ENCODE measurements around the gene C4B. TPM values are rescaled to one million over a fixed set of nuclear protein-coding genes. Genes with fewer than 3 reads are reported as not detected.
"Not testable (repeated sequence)": the region's sequence is repeated elsewhere in the genome, so short reads cannot be mapped to it uniquely, and the experiment has no call there.

Gene C4B
- total RNA-seq, 1 donor from 2014 or later: 38.0 TPM

DNA sequence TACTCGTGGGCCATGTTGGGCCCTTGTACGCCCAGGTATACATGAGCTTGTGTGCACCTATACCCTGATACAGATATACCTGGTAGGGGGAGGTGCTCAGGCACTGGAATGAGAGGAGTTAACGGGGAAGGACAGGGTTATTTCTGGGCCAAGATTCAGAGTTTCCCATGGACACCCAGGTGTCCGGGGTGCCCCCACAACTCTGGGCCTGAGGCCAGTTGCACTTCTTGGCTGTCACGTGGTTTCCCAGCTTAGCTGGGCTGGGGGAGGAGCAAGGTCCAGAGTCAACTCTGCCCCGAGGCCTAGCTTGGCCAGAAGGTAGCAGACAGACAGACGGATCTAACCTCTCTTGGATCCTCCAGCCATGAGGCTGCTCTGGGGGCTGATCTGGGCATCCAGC is 32.9 kb upstream of the C4B start, which contains the start of gene C4A:
TSS of gene C4A (plus strand) at position 314 of the 400 bp plus-strand sequence. CDS start at position 365, 51 bp downstream.
- DNase-seq: not testable (repeated sequence)

DNA sequence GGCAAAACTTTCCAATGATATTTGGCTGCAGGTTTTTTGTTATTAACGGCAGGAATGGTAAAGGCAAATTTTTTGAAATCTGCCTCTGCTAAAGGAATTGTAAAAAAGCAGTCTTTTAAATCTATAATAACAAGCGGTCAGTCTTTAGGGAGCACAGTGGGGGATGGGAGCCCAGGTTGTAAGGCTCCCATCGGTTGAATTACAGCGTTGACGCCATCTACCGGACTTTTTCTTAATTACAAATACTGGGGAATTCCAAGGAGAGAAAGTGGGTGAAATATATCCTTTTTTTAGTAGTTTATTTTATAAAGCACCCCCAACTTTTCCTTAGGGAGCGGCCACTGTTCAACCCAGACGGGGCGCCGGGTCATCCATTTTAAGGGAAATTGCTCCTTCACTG is 25.2 kb upstream of the C4B start:
- not testable (repeated sequence) for DNase-seq

DNA sequence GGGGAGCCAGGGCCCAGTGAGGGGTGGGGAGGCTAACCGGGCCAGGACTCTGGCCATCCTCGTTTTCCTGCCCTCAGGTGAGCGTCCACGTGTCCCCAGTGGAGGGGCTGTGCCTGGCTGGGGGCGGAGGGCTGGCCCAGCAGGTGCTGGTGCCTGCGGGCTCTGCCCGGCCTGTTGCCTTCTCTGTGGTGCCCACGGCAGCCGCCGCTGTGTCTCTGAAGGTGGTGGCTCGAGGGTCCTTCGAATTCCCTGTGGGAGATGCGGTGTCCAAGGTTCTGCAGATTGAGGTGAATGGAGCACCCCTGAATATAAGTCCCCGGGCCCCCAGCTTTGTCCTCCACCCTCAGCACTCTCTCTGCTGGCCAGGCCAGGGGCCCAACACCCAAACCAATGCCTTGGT is 20.2 kb upstream of the C4B start:
- DNase-seq: not testable (repeated sequence)

DNA sequence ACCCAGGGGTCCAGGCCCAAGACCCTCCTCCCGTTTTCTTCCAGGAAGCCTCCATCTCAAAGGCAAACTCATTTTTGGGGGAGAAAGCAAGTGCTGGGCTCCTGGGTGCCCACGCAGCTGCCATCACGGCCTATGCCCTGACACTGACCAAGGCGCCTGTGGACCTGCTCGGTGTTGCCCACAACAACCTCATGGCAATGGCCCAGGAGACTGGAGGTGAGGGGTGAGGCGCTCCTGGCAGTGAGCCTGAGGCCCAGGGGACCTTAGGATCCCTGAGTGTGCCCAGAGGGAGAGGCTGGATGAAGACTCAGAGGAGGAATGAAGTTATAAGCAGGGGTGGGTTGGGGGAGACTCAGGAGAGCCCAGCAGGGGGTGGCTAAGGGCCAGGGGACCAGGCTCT is 18.2 kb upstream of the C4B start:
- DNase-seq: not testable (repeated sequence)

DNA sequence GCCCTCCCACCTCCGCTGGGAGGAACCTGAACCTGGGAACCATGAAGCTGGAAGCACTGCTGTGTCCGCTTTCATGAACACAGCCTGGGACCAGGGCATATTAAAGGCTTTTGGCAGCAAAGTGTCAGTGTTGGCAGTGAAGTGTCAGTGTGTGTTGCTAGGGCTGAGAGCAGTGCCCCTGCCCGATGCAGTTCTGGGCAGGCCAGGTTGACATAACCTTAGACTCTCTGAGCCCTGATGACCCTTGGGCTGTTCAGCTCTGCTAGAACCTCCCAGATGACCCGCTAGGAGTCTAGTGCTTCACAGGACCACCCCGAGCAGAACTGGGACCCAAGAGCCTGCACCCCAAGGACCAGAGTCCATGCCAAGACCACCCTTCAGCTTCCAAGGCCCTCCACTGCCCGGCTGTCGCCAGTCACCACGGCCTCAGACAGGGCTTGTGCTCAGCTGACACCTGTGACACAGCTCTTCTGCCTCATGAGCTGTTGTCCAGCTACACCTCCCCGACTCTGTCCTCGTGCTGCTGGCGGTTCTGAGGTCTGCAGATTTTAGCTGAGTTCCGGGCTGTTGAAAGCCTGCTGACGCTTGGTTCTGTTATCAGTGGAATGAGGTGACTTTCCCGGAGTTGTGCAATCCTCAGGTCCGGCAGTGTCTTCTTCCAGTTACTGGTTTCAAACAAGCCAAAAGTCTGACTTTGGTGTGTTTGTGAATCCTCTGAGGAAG is 11.9 kb upstream of the C4B start:
- not testable (repeated sequence) for DNase-seq

DNA sequence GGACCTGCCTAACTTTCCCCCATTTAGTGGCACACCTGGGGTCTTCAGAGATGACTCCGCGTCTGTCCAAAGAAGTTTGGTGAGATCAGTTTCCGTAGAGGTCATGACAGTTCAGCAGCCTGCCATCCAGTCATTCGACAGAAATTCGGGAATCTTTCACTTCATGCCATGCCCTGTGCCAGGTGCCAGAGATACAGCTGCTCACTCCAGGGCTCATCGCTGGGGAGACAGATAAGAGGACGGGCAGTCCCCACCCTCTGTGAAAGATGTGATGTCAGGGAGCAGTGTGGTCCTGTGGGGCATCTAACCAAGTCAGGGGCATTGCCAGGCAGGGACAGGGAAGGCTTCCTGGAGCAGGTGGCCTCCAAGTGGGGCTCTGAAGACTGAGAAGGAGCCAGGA is 11.3 kb upstream of the C4B start:
- not testable (repeated sequence) for DNase-seq

DNA sequence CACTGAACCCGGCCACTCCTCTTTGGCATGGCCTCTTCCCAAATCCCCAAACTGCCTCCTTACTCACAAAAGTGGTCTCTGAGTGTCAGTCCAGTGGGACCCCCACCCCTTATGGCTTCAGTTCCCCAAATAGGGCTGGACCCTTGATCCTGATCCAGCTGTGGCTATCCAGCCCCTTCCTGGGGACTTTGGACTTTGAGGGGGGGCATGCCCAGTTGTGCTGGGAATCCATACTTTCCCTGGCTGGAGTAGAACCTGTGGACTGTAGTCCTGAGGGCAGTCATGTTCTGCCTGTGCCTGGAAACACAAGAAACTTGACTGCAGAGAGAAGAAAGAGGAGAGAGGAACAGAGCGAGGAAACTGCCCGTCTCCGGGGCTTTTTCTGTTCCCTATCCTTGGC is 10.2 kb upstream of the C4B start:
- not testable (repeated sequence) for DNase-seq

DNA sequence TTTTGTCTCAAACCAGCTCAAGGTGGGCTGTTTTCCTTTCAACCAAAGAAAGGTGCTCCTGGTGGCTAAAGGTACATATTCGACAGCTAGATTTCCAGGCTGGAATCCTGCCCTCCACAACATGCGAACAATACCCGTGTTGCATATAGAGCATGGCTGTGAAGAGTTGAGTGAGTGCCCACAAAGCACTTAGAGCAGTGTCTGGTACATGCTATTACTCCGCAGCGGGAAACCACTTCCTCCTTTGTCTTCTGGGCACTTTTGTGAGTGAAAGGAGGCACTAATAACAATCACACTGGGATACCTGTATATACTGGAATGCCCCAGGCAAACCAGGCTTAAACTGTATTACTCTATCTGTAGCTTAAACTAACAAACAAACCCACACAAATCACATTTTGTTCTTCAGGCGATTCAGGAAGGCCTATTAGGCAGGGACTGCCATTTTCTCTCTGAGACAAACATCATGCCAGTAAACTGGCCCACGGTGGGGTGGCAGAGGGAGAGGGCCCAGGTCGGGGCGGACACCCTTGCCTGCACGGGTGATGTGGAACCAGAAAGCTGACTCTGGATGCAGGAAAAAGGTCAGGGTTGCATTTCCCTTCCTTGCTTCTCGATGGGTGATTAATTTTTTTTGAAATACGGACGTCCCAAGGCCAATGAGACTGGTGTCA is 9.6 kb upstream of the C4B start:
- not testable (repeated sequence) for DNase-seq

DNA sequence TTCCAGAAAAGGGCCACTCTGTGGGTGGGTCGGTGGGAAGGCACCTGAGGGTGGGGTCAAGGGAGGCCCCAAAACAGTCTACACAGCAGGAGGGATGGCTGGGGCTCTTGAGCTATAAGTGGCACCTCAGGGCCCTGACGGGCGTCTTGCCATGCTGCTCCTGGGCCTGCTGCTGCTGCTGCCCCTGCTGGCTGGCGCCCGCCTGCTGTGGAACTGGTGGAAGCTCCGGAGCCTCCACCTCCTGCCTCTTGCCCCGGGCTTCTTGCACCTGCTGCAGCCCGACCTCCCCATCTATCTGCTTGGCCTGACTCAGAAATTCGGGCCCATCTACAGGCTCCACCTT is 9.1 kb upstream of the C4B start:
- DNase-seq: not testable (repeated sequence)

DNA sequence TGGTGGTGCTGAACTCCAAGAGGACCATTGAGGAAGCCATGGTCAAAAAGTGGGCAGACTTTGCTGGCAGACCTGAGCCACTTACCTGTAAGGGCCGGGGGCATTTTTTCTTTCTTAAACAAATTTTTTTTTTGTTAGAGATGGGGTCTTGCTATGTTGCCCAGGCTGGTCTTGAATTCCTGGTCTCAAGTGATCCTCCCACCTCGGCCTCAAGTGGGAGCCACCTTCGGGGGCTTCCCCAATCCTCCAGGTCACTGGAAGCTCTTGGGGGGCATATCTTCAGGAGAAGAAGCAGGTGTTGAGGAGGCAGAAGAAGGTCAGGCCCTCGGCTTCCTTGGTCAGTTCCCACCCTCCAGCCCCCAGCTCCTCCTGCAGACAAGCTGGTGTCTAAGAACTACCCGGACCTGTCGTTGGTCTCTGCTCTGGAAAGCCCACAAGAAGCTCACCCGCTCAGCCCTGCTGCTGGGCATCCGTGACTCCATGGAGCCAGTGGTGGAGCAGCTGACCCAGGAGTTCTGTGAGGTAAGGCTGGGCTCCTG is 8.5 kb upstream of the C4B start:
- not testable (repeated sequence) for DNase-seq

DNA sequence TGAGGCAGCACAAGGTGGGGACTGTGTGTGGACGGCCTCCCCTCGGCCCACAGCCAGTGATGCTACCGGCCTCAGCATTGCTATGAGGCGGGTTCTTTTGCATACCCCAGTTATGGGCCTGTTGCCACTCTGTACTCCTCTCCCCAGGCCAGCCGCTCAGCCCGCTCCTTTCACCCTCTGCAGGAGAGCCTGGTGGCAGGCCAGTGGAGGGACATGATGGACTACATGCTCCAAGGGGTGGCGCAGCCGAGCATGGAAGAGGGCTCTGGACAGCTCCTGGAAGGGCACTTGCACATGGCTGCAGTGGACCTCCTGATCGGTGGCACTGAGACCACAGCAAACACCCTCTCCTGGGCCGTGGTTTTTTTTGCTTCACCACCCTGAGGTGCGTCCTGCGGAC is 7.5 kb upstream of the C4B start:
- not testable (repeated sequence) for DNase-seq

DNA sequence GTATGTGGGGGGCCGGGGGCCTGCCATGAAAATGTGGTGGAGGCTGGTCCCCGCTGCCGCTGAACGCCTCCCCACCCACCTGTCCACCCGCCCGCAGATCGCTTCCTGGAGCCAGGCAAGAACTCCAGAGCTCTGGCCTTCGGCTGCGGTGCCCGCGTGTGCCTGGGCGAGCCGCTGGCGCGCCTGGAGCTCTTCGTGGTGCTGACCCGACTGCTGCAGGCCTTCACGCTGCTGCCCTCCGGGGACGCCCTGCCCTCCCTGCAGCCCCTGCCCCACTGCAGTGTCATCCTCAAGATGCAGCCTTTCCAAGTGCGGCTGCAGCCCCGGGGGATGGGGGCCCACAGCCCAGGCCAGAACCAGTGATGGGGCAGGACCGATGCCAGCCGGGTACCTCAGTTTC is 6.6 kb upstream of the C4B start:
- DNase-seq: not testable (repeated sequence)

DNA sequence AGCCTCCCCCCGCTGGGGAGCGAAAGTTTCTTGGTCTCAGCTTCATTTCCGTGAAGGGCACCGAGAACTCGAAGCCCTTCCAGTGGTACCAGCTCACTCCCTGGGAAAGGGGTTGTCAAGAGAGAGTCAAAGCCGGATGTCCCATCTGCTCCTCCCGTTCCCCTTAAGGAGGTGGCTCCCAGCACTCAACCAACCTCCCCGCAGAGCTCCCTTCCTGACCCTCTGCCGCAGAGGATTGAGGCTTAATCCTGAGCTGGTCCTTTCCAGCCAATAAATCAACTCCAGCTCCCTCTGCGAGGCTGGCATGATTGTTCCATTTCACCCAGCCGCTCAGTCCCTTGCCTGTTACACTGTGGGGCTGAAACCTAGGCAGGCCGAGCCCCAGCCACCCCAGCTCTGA is 6.0 kb upstream of the C4B start:
- DNase-seq: not testable (repeated sequence)

DNA sequence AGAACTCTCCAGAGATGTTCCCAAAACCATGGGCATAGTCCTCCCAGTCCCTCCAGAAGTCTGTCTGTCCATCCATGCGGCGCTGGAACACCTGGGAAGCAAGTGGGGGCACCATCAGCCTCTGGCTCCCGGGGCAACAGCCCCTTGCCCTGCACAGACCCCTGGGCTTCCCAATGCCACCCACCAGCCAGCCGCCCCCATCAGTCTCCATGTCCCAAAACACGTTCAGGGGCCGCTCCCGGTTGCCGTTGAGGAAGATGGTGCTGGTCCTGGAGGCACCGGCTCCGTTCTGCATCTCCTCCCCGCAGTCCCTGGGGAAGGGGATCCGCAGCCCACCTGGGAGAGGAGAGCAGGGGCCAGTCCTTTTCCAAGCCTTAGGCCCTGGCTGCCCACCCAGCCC is 5.1 kb upstream of the C4B start:
- DNase-seq: not testable (repeated sequence)

DNA sequence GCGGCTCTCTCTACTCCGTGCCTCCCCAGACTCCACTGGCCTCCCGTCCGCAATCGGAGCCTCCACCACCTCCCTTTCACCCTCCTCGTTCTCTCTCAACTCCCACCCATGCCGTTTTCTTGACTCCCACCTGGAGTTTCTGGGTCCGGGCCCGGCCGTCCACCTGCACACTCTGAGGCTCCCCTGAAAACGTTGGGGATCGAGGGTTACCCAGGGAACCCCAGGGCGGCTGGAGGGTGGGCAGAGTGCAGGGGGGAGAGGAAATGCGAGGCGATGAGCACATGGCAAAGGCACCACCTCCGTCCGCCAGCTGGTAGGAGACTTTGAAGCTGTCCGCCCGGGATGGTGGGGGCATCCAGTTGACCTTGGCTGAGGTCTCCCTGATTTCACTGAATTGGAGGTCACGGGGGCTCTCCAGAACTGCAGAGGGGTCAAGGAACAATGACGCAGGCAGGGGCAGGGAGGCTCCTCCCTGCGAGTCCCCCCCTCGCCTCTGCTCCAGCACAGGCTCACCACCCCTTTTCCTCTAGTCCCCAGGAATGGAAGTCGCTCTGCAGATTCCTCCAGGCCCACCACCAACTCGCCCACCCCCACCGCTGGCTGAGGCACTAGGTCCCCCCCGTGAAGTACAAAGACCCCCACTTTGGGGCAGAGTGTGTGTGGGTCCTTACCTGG is 3.6 kb upstream of the C4B start:
- DNase-seq: not testable (repeated sequence)

DNA sequence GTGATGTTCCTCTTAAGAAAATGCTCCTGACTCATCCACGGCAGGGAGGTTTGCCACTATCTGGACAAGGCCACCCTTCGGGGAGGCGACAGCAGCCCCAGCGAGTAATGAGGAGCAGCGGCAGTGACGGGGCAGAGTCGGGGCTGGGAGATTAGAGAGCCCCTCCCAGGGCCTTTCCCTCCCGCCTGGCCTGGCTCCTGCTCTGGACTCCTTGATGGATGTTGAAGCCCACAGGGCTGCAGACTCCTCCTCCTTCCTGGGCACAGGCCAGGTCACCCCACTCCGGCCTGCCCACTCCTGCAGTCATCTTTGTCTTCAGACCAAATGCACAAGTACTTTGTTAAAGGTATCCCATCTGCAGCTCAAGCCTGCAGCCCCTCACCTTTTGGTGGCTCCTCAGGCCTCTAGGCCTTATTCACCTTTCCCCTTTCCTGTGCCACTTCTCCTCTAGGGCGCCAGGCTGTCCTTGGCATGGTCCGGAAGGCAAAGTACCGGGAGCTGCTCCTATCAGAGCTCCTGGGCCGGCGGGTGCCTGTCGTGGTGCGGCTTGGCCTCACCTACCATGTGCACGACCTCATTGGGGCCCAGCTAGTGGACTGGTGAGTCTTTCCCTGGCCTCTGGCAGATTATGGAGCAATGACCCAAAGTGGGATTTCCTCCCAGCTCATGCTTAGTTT is 1.5 kb upstream of the C4B start:
- not testable (repeated sequence) for DNase-seq

DNA sequence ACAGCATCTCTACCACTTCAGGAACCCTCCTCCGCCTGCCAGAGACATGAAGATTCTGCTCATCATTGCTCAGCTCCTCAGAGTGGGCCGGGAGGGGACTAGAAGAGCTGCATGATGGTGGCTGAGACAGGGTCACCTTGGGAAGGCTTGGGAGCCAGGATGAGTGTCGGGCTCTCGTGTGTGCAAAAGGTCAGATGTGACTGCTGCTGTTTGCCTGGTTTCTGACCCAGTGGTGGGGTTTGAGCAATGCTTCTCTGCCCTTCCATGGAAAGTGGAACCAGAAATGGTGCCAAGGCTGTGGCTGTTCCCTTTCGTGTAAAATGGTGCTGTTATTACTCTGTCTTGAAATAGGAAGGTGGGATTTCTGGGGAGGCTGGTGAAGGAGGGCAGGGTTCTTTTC is 857 bp upstream of the C4B start:
- not testable (repeated sequence) for DNase-seq

DNA sequence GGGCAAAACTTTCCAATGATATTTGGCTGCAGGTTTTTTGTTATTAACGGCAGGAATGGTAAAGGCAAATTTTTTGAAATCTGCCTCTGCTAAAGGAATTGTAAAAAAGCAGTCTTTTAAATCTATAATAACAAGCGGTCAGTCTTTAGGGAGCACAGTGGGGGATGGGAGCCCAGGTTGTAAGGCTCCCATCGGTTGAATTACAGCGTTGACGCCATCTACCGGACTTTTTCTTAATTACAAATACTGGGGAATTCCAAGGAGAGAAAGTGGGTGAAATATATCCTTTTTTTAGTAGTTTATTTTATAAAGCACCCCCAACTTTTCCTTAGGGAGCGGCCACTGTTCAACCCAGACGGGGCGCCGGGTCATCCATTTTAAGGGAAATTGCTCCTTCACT is 7.5 kb downstream of the C4B start:
- DNase-seq: not testable (repeated sequence)

DNA sequence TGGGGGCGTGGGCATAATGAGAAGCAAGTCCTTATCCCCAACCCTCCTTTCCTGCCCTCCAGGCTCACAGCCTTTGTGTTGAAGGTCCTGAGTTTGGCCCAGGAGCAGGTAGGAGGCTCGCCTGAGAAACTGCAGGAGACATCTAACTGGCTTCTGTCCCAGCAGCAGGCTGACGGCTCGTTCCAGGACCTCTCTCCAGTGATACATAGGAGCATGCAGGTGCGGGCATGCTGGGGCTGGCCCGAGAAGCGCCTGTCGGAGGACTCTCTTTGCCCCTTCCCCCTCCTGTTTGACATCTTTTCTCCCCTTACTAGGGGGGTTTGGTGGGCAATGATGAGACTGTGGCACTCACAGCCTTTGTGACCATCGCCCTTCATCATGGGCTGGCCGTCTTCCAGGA is 14.0 kb downstream of the C4B start:
- DNase-seq: not testable (repeated sequence)

DNA sequence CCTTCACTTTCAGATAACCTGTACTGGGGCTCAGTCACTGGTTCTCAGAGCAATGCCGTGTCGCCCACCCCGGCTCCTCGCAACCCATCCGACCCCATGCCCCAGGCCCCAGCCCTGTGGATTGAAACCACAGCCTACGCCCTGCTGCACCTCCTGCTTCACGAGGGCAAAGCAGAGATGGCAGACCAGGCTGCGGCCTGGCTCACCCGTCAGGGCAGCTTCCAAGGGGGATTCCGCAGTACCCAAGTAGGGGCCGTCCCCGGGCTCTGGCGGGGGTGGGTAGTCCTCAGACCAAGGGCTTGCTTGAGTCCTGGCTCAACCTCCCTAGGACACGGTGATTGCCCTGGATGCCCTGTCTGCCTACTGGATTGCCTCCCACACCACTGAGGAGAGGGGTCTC is 15.0 kb downstream of the C4B start:
- DNase-seq: not testable (repeated sequence)

DNA sequence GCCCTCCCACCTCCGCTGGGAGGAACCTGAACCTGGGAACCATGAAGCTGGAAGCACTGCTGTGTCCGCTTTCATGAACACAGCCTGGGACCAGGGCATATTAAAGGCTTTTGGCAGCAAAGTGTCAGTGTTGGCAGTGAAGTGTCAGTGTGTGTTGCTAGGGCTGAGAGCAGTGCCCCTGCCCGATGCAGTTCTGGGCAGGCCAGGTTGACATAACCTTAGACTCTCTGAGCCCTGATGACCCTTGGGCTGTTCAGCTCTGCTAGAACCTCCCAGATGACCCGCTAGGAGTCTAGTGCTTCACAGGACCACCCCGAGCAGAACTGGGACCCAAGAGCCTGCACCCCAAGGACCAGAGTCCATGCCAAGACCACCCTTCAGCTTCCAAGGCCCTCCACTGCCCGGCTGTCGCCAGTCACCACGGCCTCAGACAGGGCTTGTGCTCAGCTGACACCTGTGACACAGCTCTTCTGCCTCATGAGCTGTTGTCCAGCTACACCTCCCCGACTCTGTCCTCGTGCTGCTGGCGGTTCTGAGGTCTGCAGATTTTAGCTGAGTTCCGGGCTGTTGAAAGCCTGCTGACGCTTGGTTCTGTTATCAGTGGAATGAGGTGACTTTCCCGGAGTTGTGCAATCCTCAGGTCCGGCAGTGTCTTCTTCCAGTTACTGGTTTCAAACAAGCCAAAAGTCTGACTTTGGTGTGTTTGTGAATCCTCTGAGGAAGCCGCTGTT is 20.9 kb downstream of the C4B start:
- not testable (repeated sequence) for DNase-seq

DNA sequence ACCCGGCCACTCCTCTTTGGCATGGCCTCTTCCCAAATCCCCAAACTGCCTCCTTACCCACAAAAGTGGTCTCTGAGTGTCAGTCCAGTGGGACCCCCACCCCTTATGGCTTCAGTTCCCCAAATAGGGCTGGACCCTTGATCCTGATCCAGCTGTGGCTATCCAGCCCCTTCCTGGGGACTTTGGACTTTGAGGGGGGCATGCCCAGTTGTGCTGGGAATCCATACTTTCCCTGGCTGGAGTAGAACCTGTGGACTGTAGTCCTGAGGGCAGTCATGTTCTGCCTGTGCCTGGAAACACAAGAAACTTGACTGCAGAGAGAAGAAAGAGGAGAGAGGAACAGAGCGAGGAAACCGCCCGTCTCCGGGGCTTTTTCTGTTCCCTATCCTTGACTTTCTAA is 22.5 kb downstream of the C4B start:
- DNase-seq: not testable (repeated sequence)

Data from tongue (tissue), 2 donors.